GM08714 (cell line): ENCODE data around the gene USF3.

Experiments
- H3K4me3 ChIP-seq: fragments of 200-500 bp; sonication (Bioruptor generic); 2 replicates; pipeline ENCODE4 v1.5.1; 2014; ENCODE audit warnings: mild to moderate bottlenecking, low read length, inconsistent platforms
- ZNF274 ChIP-seq: IDR thresholded peaks from 2 replicates; pipeline ENCODE4 v1.6.1; 2012; ENCODE audit warnings: mild to moderate bottlenecking, low read depth, low read length

The USF3 gene, protein sequence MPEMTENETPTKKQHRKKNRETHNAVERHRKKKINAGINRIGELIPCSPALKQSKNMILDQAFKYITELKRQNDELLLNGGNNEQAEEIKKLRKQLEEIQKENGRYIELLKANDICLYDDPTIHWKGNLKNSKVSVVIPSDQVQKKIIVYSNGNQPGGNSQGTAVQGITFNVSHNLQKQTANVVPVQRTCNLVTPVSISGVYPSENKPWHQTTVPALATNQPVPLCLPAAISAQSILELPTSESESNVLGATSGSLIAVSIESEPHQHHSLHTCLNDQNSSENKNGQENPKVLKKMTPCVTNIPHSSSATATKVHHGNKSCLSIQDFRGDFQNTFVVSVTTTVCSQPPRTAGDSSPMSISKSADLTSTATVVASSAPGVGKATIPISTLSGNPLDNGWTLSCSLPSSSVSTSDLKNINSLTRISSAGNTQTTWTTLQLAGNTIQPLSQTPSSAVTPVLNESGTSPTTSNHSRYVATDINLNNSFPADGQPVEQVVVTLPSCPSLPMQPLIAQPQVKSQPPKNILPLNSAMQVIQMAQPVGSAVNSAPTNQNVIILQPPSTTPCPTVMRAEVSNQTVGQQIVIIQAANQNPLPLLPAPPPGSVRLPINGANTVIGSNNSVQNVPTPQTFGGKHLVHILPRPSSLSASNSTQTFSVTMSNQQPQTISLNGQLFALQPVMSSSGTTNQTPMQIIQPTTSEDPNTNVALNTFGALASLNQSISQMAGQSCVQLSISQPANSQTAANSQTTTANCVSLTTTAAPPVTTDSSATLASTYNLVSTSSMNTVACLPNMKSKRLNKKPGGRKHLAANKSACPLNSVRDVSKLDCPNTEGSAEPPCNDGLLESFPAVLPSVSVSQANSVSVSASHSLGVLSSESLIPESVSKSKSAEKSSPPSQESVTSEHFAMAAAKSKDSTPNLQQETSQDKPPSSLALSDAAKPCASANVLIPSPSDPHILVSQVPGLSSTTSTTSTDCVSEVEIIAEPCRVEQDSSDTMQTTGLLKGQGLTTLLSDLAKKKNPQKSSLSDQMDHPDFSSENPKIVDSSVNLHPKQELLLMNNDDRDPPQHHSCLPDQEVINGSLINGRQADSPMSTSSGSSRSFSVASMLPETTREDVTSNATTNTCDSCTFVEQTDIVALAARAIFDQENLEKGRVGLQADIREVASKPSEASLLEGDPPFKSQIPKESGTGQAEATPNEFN (N-terminal part only)

DNA sequence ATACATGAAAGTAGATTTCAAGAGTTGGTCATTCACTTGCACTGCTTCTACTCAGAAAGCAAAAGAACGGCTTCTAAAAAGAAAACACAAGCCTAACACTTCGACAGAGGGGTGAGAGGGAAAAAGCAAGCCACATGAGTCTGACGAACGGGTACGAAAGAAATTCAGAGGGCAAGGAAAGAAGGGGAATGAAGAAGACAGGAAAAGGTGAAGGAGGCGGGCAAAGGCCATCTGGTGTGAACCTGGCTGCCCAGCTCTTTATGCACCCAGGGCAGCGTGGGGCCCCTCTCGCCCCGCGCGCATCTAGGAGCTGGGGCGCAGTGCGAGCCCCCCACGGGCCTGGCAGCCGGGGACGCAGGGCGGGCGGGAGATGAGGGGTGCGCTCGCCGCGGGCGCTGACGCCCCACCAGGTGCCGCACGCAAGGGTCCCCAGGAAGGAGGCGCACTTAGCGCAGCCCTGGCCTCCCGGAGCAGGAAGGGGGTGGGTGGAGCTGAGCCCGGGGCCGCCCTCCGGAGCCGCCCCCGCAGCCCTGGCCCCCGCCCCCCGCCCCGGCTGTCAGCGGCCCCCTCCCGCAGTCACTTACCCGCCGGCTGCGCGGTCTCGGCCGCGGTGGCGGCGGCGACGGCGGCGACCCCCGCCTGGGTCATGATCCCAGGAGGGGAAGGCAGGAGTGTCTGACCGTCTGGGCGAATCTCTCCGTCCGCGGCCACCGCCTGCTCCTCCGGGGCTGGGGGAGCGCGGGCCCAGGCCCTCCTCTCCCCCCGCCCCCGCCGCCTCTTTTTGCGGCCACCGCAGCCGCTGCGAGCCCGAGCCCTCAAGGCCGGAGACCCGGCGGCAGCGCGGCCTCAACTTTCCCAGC lies at the start of gene USF3:
TSS of gene USF3 (minus strand) at position 857 of the 860 bp plus-strand sequence. CDS start 21,764 bp downstream, outside the sequence.
- no peak for TF ChIP-seq ZNF274
- peak within 1 kb of the TSS; percentile 98 for H3K4me3 ChIP-seq

DNA sequence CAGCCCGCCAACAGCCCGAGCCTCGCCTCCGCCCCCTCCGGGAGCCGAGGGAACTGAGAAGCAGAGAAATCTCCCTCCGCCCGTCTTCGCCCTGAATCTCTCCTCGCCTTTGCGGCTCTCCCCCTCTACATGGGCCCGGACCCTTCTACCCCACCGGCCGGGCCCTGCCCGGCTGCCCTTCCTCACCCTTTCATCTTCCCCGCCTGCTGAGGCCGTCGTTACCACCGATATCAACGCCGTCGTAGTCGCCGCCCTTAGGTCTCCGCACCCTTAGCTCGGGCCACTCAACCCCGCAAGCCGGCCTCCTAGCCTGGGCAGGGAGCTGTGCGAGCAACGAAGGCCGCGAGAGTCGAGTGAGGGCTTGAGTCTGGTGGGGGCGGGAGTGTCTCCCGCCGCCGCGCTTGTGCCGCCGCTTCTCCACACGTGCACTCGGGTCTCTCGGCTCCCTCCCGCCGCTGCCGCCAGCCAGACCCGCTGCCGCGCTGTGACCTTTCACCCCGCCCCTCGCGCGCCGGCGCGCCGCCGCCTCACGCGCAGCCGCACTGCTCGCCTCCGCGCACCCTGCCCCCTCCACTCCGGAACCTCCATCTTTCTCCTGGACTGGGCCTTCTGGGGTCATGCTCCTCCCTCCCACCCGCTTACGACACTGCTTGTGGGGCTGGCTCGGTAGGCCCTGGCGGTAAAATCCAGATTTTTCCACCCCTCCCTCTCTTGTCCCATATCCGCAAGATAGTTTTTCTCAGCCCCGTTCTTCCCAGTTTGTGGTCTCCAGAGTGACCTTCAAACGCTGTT lies 49.5 kb upstream of the USF3 start, which contains the start of gene NAA50:
TSS of gene NAA50 (minus strand) at position 494 of the 792 bp plus-strand sequence. CDS start at position 194, 300 bp downstream.
- TF ChIP-seq ZNF274 = no peak
- H3K4me3 ChIP-seq = peak within 1 kb of the TSS; percentile 95

DNA sequence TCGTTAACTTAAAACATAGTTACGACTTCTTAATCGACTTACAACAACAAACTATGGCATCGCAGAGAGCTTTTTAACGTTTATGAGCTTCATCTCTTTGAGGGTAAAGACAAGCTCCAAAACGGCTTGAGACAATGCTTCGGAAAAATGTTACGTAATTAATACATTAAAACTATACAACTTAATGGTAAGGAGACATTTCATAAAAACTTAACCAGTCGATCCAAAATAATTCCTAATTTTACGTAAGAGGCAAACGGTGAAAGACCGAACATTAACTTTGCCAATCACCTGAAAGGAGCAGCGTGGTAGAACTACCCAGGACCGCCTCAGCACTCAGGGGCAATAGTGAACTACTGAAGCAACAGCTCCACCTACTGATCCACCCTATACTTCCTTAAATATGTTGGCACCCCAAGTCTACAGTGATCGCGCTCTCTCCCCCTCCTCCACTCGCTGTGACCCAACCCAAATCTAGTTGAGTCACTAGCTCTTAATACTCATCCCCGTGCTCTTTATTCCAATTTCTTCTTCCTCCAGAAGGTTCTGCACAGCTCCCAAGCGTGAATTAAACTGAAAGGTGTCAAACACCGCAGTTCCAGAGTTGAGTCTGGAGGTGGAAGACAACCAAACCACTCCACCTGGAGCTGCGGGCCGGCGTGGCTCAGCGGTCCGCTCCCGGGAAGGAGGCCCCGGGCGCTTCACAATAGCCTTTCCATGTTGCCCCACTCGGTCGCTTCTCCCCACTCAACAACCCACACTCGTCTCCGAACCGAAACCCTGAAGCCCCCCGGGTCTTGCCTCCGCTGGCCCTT lies 48.7 kb upstream of the USF3 start:
- TF ChIP-seq ZNF274 = no peak
- H3K4me3 ChIP-seq = peak overlapping the region; percentile 95

DNA sequence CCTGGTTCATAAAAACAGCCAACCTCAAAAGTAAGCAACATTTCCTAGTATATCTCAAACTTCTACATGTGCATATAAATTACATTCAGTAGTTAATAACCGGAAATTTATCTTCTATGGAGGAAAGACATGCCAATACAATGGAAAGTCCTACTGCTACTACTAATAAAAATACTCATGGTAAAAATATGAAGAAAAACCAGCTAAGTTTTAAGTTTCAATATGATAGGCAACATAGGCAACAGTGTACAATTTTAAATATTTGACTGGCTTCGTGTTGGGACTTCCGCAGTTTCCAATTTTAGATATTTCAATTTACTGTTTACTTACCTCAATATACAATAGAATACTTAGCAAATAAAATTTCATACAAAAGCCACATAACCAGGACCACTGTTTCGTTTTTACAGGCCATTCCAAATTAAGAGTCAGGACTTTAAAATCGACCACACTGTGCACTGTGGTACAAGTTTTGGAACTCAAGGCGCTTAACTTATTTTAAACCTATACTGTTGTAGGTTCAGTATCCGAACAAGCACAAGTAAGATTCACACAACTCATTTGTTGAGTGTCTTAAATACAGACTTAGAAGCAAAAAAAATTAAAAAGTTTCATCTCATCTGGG lies 46.7 kb upstream of the USF3 start:
- no peak overlapping the region; the same call in 1 of the 2 replicates for H3K4me3 ChIP-seq
- TF ChIP-seq ZNF274 = no peak

DNA sequence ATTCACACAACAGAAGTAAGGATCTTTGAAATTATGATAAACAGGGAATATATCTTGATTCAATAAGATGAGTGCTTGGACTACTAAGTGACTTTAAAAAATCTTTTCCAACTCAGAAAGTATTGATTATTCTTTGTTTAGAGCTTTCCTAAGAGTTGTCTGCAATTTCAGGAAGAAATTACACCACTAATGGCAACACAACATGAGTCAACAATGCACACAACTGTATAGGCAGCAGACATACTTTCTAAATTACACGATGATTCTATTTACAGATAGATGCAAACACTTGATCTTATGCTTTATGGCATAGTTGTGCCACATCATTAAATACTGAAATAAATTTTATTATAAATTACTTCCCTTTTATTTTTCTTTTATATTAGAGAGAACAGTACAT lies 45.2 kb upstream of the USF3 start:
- H3K4me3 ChIP-seq = no peak overlapping the region
- TF ChIP-seq ZNF274 = no peak

DNA sequence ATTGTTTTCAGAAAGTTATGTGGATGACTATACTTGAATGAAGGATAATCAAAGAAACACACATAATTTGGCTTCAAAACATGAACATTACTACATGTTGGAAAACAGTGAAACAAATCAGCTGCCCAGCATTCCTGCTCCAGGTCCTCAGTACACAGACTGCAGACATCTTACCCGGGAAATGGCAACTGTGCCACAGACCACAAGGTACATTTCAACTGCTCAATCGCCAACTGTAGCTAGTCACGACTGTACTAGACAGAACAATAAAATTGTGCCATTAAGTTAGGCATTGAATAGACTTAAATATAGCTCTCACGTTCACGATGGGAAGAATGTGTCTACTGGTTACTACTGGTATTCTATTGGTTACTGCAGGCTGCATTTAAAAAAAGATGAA lies 44.6 kb upstream of the USF3 start:
- no peak for TF ChIP-seq ZNF274
- H3K4me3 ChIP-seq = no peak overlapping the region

DNA sequence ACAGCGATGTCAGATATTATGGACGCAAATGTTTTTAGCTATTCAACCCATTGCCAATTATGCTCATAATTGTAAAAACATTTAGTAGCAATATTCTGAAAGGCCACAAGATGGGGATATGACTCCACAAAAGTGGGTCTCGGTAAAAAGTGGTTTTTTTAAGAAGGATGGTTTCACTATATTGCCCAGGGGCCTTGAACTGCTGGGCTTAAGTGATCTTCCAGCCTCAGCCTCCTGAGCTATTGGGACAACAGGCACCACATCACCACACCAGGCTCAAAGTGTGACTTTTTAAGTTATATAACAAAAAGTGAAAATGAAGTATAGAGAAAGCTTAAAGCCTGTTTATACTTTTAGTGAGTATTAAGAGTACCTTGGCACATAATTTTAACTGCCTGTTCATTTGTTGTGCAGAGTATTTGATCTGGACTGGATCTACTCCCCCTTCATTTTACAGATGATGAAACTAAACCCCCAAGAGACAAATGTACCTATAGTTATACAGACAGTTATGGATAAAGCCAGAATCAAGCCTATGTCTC lies 40.2 kb upstream of the USF3 start:
- H3K4me3 ChIP-seq = no peak overlapping the region
- TF ChIP-seq ZNF274 = no peak

DNA sequence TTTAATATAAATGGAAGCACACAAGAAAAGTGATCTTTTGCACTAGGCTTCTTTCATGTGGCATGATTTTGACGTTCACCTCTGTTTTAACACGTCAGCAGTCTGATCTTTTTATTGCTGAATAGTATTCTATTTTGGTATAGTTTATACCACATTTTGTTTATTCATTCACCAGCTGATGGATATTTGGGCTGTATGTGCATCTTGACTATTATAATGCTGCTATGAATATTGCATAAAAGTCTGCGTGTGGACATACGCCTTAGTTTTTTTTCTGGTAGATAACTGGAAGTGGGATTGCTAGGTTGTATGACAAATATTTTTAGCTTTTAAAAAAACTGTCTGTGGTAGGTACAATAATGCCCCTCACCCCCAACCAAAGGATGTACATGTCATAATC lies 35.3 kb upstream of the USF3 start:
- no peak for TF ChIP-seq ZNF274
- H3K4me3 ChIP-seq = no peak overlapping the region

DNA sequence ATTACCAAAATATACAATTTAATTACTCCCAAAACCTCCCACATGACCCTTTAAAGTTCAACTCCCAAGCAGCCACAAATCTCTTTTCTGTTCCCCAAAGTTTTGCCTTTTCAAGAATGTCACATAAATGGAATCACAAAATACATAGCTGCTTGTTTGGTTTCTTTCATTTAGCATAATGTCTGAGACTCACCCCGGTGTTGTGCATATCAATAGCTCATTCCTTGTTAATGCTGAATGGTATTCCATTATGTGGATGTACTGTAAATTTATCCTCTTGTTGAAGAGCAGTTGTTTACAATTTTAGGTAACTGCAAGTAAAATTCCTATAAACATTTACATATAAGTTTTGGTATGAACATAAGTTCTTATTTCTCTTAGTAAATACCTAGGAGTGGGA lies 34.1 kb upstream of the USF3 start:
- TF ChIP-seq ZNF274 = no peak
- H3K4me3 ChIP-seq = no peak overlapping the region

DNA sequence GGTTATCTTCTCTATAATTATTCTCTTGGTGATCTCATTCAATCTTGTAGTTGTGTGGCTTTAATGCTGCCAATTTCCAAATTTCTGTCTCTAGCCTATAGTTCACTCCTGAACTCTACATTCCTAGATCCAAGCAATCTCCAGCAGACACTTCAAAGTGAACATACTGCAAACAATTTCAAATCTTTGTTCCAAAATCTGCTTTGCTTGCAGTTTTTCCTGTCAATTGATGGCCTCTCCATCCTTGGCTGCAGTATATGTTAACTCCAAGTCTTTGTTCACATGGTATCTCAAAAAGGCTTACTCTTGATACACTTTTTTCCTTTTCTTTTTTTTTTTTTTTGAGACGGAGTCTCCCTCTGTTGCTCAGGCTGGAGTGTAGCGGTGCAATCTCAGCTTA lies 32.2 kb upstream of the USF3 start:
- no peak overlapping the region for H3K4me3 ChIP-seq
- TF ChIP-seq ZNF274 = no peak

DNA sequence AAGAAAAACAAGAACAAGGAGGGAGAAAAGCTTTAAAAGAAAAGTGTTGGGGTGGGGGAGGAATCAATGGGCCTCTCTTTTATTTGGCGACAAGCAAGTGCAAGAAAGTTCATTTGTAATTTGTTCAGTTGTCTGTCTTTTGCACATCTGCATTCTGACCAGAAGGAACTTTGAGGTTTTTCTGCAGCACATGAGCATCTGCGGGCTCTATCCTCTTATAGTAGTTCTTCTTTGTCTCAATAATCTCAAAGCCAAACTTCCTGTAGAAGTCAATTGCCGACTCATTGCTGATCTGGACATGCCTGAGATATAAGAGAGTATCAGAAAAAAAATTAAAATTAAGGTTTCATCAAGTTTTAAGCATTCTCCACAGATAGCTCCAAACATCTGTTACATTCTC lies 25.2 kb upstream of the USF3 start:
- no peak for TF ChIP-seq ZNF274
- H3K4me3 ChIP-seq = no peak overlapping the region
